Hematopoietic multipotent progenitor cell treated with erythropoietin and hydrocortisone succinate and interleukin-3 and kit ligand, for 6 days (in vitro differentiated cells): ENCODE measurements around the gene ACAP3.

Experiments
- DNase-seq: peaks from one replicate; pipeline ENCODE4 v3.0.0-alpha.2; 2015

The ACAP3 gene

GRCh38 chr1:1313500-1314236 is 5.9 kb upstream of the ACAP3 start:
- DNase-seq = no peak

GRCh38 chr1:1312450-1313314 is 5.0 kb upstream of the ACAP3 start:
- DNase-seq = no peak

GRCh38 chr1:1311107-1312104 is 3.7 kb upstream of the ACAP3 start:
- no peak for DNase-seq

- no peak for DNase-seq
Observed at GRCh38 chr1:1310476-1311053, 2.8 kb upstream of the ACAP3 start.

- no peak for DNase-seq
Observed at GRCh38 chr1:1310109-1310385, 2.3 kb upstream of the ACAP3 start.

- DNase-seq = peak; percentile 54
Observed at GRCh38 chr1:1309251-1310108, 1.8 kb upstream of the ACAP3 start.

GRCh38 chr1:1308756-1309250 is 1.1 kb upstream of the ACAP3 start:
- no peak for DNase-seq

- DNase-seq = no peak
Observed at GRCh38 chr1:1307261-1307922, 338 bp downstream of the ACAP3 start.

GRCh38 chr1:1306661-1307260 is 969 bp downstream of the ACAP3 start:
- no peak for DNase-seq

- peak; percentile 61 for DNase-seq
Observed at GRCh38 chr1:1306070-1306660, 1.6 kb downstream of the ACAP3 start.

GRCh38 chr1:1305300-1306069 is 2.2 kb downstream of the ACAP3 start:
- peak; percentile 93 for DNase-seq

GRCh38 chr1:1304331-1305299 is 3.1 kb downstream of the ACAP3 start:
- peak; percentile 62 for DNase-seq

- DNase-seq = no peak
Observed at GRCh38 chr1:1303736-1304135, 4.0 kb downstream of the ACAP3 start.

GRCh38 chr1:1302951-1303509 is 4.7 kb downstream of the ACAP3 start:
- DNase-seq = peak; percentile 35

GRCh38 chr1:1302006-1302430 is 5.7 kb downstream of the ACAP3 start:
- DNase-seq = peak; percentile 42

GRCh38 chr1:1300352-1300739 is 7.4 kb downstream of the ACAP3 start:
- DNase-seq = no peak

GRCh38 chr1:1299686-1300351 is 7.9 kb downstream of the ACAP3 start:
- DNase-seq = peak; percentile 49
